Colonic mucosa (tissue), 4 donors: ENCODE measurements around the gene GPR108. TPM values are rescaled to one million over a fixed set of nuclear protein-coding genes. Genes with fewer than 3 reads are reported as not detected.

Experiments
- DNase-seq: peaks from one replicate; pipeline ENCODE4 v3.0.0-alpha.2; 2020
- H3K27ac ChIP-seq: fragments of 200-600 bp; one replicate; pipeline ENCODE4 v1.8.0; 2021
- H3K27me3 ChIP-seq: fragments of 200-600 bp; one replicate; pipeline ENCODE4 v1.8.0; 2021
- H3K36me3 ChIP-seq: fragments of 200-600 bp; one replicate; pipeline ENCODE4 v1.8.0; 2021
- H3K4me1 ChIP-seq: fragments of 200-600 bp; one replicate; pipeline ENCODE4 v1.8.0; 2021; ENCODE audit warnings: mild to moderate bottlenecking
- H3K4me3 ChIP-seq: fragments of 200-600 bp; one replicate; pipeline ENCODE4 v1.8.0; 2021
- H3K9ac ChIP-seq, 2 donors: one replicate each; pipeline ENCODE4 v1.7.0; 2013; ENCODE audit warnings: control low read depth in 2 of 2, low read depth in 2 of 2, low read length in 2 of 2
- H3K9me3 ChIP-seq: fragments of 200-600 bp; one replicate; pipeline ENCODE4 v1.8.0; 2021
- CTCF ChIP-seq: fragments of 200-600 bp; IDR thresholded peaks from one replicate; pipeline ENCODE4 v1.8.0; 2022; ENCODE audit warnings: antibody characterized with exemption, mild to moderate bottlenecking
- intact Hi-C: fragments of 100-400 bp; cut with DNase I; formaldehyde crosslinking; loops from one replicate; pipeline ENCODE4 v1.14.1; 2022
- total RNA-seq, 2 donors: library from RNA; stranded (reverse); fragmentation: NEBNext Ultra II Directional in 1 of 2; extraction: Animal tissue kit (Norgen Biotek cat#: 25700) in 1 of 2; gene quantifications; one replicate each; pipeline ENCODE4 v1.2.1, GENCODE V29; 2021
- donor health status: healthy.
- donor health status: DM: no; HTN: no; CAD: no.
- donor health status: DM: no; HTN: no; CAD: no.

Gene GPR108
- total RNA-seq, 2 donors from 2014 or later = 92.0 to 109 TPM

- no peak overlapping the region for H3K9ac ChIP-seq
- TF ChIP-seq CTCF = no peak
- no peaks in the 10 kb centered on the region for H3K4me1 ChIP-seq
- no peaks in the 10 kb centered on the region for H3K9me3 ChIP-seq
- no peaks in the 10 kb centered on the region for H3K27me3 ChIP-seq
- DNase-seq = no peak
- intact Hi-C loops = no loop called here
- H3K4me3 ChIP-seq = no peak overlapping the region
- no peak overlapping the region for H3K27ac ChIP-seq
- no peaks in the 10 kb centered on the region for H3K36me3 ChIP-seq
Measured at GRCh38 chr19:6718111-6718740, 19.2 kb downstream of the GPR108 start.

GRCh38 chr19:6717441-6717971 lies 19.9 kb downstream of the GPR108 start:
- intact Hi-C loops = no loop called here
- no peak overlapping the region for H3K4me3 ChIP-seq
- no peaks in the 10 kb centered on the region for H3K4me1 ChIP-seq
- no peak overlapping the region for H3K27ac ChIP-seq
- H3K9ac ChIP-seq = no peak overlapping the region
- TF ChIP-seq CTCF = no peak
- no peaks in the 10 kb centered on the region for H3K36me3 ChIP-seq
- no peaks in the 10 kb centered on the region for H3K9me3 ChIP-seq
- no peak for DNase-seq
- no peaks in the 10 kb centered on the region for H3K27me3 ChIP-seq

GRCh38 chr19:6717036-6717435 lies 20.3 kb downstream of the GPR108 start:
- DNase-seq = no peak
- Histone ChIP-seq H3K9ac (no peak overlapping the region), H3K9me3 (no peaks in the 10 kb centered on the region), H3K27ac (no peak overlapping the region), H3K36me3 (no peaks in the 10 kb centered on the region), H3K4me1 (no peaks in the 10 kb centered on the region), H3K4me3 (no peak overlapping the region), H3K27me3 (no peaks in the 10 kb centered on the region)
- intact Hi-C loops = no loop called here
- TF ChIP-seq CTCF = no peak

GRCh38 chr19:6716610-6716970 lies 20.8 kb downstream of the GPR108 start:
- no peak for DNase-seq
- Histone ChIP-seq H3K36me3 (no peaks in the 10 kb centered on the region), H3K9me3 (no peaks in the 10 kb centered on the region), H3K27me3 (no peaks in the 10 kb centered on the region), H3K4me3 (no peak overlapping the region), H3K9ac (no peak overlapping the region), H3K27ac (no peak overlapping the region), H3K4me1 (no peaks in the 10 kb centered on the region)
- intact Hi-C loops = no loop called here
- TF ChIP-seq CTCF = no peak

GRCh38 chr19:6714749-6715555 lies 22.4 kb downstream of the GPR108 start:
- no peak for DNase-seq
- Histone ChIP-seq H3K9me3 (no peaks in the 10 kb centered on the region), H3K4me3 (no peak overlapping the region), H3K4me1 (no peaks in the 10 kb centered on the region), H3K27me3 (no peaks in the 10 kb centered on the region), H3K36me3 (no peaks in the 10 kb centered on the region), H3K9ac (no peak overlapping the region), H3K27ac (no peak overlapping the region)
- intact Hi-C loops = no loop called here
- no peak for TF ChIP-seq CTCF
